ENCODE results near the gene ADAMTSL1.

DNA sequence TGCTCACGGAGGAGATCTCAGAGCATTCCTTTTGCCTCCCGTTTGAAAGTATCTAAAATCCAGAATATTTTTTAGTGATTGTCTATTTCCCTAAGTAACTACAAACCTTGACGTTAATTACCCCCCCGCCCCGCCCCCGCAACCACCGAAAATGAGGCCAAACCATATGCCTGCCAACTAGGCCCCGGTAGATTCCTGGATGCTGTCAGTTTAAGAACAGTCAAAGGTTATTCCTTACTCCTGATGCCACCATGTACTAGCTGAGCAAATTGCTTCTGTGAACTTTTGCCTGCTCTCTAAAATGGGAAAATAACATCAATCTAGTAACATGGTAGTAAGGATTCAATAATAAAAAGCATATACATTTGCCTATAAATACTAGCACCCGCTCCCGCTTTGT is 314.3 kb downstream of the ADAMTSL1 start:
- TF ChIP-seq POLR2A (IDR thresholded peaks at IDR 0.05) = no peak
- TF ChIP-seq, protein P1, sequence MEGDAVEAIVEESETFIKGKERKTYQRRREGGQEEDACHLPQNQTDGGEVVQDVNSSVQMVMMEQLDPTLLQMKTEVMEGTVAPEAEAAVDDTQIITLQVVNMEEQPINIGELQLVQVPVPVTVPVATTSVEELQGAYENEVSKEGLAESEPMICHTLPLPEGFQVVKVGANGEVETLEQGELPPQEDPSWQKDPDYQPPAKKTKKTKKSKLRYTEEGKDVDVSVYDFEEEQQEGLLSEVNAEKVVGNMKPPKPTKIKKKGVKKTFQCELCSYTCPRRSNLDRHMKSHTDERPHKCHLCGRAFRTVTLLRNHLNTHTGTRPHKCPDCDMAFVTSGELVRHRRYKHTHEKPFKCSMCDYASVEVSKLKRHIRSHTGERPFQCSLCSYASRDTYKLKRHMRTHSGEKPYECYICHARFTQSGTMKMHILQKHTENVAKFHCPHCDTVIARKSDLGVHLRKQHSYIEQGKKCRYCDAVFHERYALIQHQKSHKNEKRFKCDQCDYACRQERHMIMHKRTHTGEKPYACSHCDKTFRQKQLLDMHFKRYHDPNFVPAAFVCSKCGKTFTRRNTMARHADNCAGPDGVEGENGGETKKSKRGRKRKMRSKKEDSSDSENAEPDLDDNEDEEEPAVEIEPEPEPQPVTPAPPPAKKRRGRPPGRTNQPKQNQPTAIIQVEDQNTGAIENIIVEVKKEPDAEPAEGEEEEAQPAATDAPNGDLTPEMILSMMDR (IDR thresholded peaks at IDR 0.05) = no peak

Data from transverse colon (tissue), 3 donors.